ENCODE results near the gene MFGE8. TPM values are rescaled to one million over a fixed set of nuclear protein-coding genes. Genes with fewer than 3 reads are reported as not detected.

The MFGE8 gene
- polyA plus RNA-seq, 1 donor (not counting 4 experiments of a cell fraction or from before 2014, with no cell fraction given) = 55.3 TPM

DNA sequence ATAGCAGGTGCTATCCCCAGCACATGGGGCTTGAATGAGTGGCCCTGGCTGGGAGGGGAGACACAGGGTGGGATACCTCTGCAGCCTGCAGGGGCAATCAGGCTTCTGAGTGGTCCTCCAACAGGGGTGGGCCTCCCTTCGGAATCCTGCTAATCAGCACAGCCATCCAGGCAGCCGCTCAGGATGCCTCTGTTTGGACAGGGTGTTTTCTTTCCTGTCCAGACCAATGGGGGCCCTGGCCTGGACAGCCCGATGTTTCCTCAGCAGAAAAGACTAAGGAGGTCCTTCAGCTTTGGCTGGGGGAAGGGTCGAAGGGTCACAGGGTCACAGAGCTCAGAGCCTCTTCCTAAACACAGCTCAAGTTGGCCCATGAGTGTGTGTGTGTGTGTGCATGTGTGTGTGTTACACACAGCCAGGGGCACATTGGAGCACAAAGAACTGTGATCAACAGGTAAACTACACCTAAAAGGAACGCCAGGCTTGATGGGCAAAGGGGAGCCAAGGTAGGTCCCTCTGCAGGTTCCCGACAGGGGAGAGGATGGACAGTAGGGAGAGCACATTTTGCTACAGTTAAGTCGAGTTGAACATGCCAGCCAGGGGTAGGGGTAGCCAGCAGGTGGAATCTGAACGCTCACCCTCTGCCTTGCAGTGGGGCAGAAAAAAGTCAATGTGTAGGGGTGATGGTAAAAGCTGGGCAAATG is 16.7 kb downstream of the MFGE8 start:
- FAIRE-seq (no peak), DNase-seq (ENCODE audit: low read depth, low spot score) (no peak)
- peaks cover 0 to 2% of the 10 kb centered on the region in 2 experiments for H3K36me3 ChIP-seq (ENCODE audit: control insufficient read depth in 2 of 2, extremely low read depth in 1 of 2, insufficient read depth in 2 of 2, low read length in 2 of 2)
- H3K27ac ChIP-seq (ENCODE audit: control insufficient read depth, insufficient read depth, low read length) = no peak overlapping the region
- no peak overlapping the region for H3K9ac ChIP-seq (ENCODE audit: control insufficient read depth, extremely low read depth, insufficient read depth, low read length)
- H3K9me1 ChIP-seq (ENCODE audit: control insufficient read depth, extremely low read depth, insufficient read depth, low read length) = no peaks in the 10 kb centered on the region
- no peaks in the 10 kb centered on the region for H3K9me3 ChIP-seq (ENCODE audit: control insufficient read depth, low read depth, low read length)
- H3K4me2 ChIP-seq (ENCODE audit: control insufficient read depth, extremely low read depth, insufficient read depth, low read depth, low read length) = no peak overlapping the region
- no peaks in the 10 kb centered on the region for H4K20me1 ChIP-seq (ENCODE audit: control insufficient read depth, extremely low read depth, insufficient read depth, low read length)
- H3K4me3 ChIP-seq (ENCODE audit: control insufficient read depth in 2 of 3, extremely low read depth in 1 of 3, insufficient read depth in 2 of 3, low read depth in 1 of 3, low read length in 3 of 3) = no peak overlapping the region
- H3K27me3 ChIP-seq (ENCODE audit: control insufficient read depth, extremely low read depth, insufficient read depth, low read length) = no peaks in the 10 kb centered on the region
- no peak for TF ChIP-seq EZH2 (IDR thresholded peaks at IDR 0.05; ENCODE audit: low read length)
- TF ChIP-seq, protein P1, sequence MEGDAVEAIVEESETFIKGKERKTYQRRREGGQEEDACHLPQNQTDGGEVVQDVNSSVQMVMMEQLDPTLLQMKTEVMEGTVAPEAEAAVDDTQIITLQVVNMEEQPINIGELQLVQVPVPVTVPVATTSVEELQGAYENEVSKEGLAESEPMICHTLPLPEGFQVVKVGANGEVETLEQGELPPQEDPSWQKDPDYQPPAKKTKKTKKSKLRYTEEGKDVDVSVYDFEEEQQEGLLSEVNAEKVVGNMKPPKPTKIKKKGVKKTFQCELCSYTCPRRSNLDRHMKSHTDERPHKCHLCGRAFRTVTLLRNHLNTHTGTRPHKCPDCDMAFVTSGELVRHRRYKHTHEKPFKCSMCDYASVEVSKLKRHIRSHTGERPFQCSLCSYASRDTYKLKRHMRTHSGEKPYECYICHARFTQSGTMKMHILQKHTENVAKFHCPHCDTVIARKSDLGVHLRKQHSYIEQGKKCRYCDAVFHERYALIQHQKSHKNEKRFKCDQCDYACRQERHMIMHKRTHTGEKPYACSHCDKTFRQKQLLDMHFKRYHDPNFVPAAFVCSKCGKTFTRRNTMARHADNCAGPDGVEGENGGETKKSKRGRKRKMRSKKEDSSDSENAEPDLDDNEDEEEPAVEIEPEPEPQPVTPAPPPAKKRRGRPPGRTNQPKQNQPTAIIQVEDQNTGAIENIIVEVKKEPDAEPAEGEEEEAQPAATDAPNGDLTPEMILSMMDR (optimal IDR thresholded peaks at IDR 0.05 in 1 of 3, IDR thresholded peaks at IDR 0.05 in 1 of 3, conservative IDR thresholded peaks at IDR 0.05 in 1 of 3; ENCODE audit: extremely low read depth in 1 of 3, insufficient read depth in 2 of 3, low read length in 3 of 3) = no peak
- no peaks in the 10 kb centered on the region for H3K79me2 ChIP-seq (ENCODE audit: control insufficient read depth, insufficient read depth, low read length)
- peaks cover 24% of the 10 kb centered on the region for H3K4me1 ChIP-seq (ENCODE audit: control insufficient read depth, extremely low read depth, insufficient read depth, low read length)
- H2AFZ ChIP-seq (ENCODE audit: control insufficient read depth, low read length) = no peak overlapping the region
- dilution Hi-C loops (cut with MboI; ENCODE audit: extremely low pct_ligation_motif_present, low sequenced_read_pairs) = no loop called here

DNA sequence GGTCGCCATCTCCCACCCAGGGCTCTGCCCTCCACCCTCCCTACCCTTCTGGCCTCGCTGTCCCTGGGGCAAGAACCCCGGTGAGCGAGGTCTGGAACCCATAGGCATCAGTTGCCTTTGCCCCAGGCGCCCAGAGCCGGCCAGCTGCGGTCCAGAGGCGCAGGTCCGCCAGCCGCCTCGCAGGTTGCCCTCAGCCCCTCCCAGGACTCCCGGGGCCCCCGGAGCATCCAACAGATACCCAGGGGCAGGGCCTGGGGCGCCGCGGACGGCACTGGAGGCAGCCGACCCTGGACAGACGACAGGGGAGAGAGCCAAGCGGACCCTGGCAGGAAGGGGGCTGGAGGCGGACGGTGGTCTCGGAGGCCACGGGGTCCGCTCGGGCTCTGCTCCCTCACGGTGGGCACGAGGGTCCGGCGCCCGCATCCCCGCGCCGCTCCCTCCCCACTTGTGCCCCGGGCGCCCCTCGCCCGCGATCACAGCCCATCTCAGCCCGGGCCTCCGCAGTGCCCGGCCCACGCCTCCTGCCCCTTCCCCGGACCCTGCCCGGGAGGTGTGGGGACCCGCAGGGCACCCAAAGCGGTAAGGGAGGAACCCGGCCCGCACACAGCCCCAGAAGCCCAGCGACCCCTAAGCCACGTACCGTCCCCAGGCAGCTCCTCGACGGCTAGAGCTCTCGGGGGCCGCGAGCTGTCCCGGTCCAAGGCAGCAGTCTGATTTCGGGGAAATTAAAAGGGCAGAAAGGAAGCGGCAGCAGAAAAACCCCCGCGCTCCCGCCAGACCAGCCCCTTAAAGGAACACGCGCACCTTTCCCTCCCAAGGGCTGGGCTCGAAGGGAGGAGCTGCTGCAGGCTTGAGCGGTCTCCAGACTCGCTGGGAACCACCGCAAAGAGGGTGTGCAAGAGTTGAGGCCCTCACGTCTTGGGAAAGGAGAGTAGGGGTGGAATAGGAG is 18.1 kb downstream of the MFGE8 start, which contains the start of gene HAPLN3:
HAPLN3 (minus strand) TSS at position 726 of the 949 bp plus-strand sequence. CDS start 8,246 bp downstream, outside the sequence.
- no peaks in the 10 kb centered on the region for H4K20me1 ChIP-seq (ENCODE audit: control insufficient read depth, extremely low read depth, insufficient read depth, low read length)
- H3K79me2 ChIP-seq (ENCODE audit: control insufficient read depth, insufficient read depth, low read length) = no peaks in the 10 kb centered on the region
- no peak for TF ChIP-seq EZH2 (IDR thresholded peaks at IDR 0.05; ENCODE audit: low read length)
- TF ChIP-seq, protein P1 (optimal IDR thresholded peaks at IDR 0.05 in 1 of 3, IDR thresholded peaks at IDR 0.05 in 1 of 3, conservative IDR thresholded peaks at IDR 0.05 in 1 of 3; ENCODE audit: extremely low read depth in 1 of 3, insufficient read depth in 2 of 3, low read length in 3 of 3) = no peak
- peak within 1 kb of the TSS; percentile 42 to 77 (median 67) for H3K4me3 ChIP-seq (ENCODE audit: control insufficient read depth in 2 of 3, extremely low read depth in 1 of 3, insufficient read depth in 2 of 3, low read depth in 1 of 3, low read length in 3 of 3)
- peak within 1 kb of the TSS; percentile 81 for H3K4me2 ChIP-seq (ENCODE audit: control insufficient read depth, extremely low read depth, insufficient read depth, low read depth, low read length)
- no peaks in the 10 kb centered on the region for H3K9me3 ChIP-seq (ENCODE audit: control insufficient read depth, low read depth, low read length)
- FAIRE-seq = no peak
- dilution Hi-C loops (cut with MboI; ENCODE audit: extremely low pct_ligation_motif_present, low sequenced_read_pairs) = no loop called here
- no peaks in the 10 kb centered on the region for H3K9me1 ChIP-seq (ENCODE audit: control insufficient read depth, extremely low read depth, insufficient read depth, low read length)
- no peak within 1 kb of the TSS for H3K27ac ChIP-seq (ENCODE audit: control insufficient read depth, insufficient read depth, low read length)
- H2AFZ ChIP-seq (ENCODE audit: control insufficient read depth, low read length) = peak within 1 kb of the TSS; percentile 71
- DNase-seq (ENCODE audit: low read depth, low spot score) = no peak
- H3K9ac ChIP-seq (ENCODE audit: control insufficient read depth, extremely low read depth, insufficient read depth, low read length) = peak within 1 kb of the TSS; percentile 61
- peaks cover 19% of the 10 kb centered on the region for H3K4me1 ChIP-seq (ENCODE audit: control insufficient read depth, extremely low read depth, insufficient read depth, low read length)
- H3K36me3 ChIP-seq (ENCODE audit: control insufficient read depth in 2 of 2, extremely low read depth in 1 of 2, insufficient read depth in 2 of 2, low read length in 2 of 2) = no peaks in the 10 kb centered on the region
- no peaks in the 10 kb centered on the region for H3K27me3 ChIP-seq (ENCODE audit: control insufficient read depth, extremely low read depth, insufficient read depth, low read length)
